ENCODE data around the gene ELL. TPM values are rescaled to one million over a fixed set of nuclear protein-coding genes. Genes with fewer than 3 reads are reported as not detected.

ELL gene
- total RNA-seq, 1 experiment from 2014 or later, result 17.0 TPM

GRCh38 chr19:18425515-18426415 lies 96.1 kb downstream of the ELL start:
- Mint-ChIP-seq H3K27ac (peak overlapping the region in 1 of 3 experiments; percentile 8; a peak in 2 of 7 replicates), H3K4me1 (peaks cover 40 to 47% of the 10 kb centered on the region in 2 experiments), H3K4me3 (no peak overlapping the region), H3K9me3 (no peaks in the 10 kb centered on the region), H3K27me3 (ENCODE audit: low read depth) (peaks cover 21% of the 10 kb centered on the region), H3K36me3 (ENCODE audit: insufficient read depth in 1 of 3, low read depth in 3 of 3) (0 out of 7 replicates have a peak, but pooled peaks cover 0 to 5% (median 0%) of the 10 kb centered on the region in 3 experiments)
- Histone ChIP-seq H3K9me3 (ENCODE audit: control insufficient read depth, low read depth, low read length) (no peaks in the 10 kb centered on the region), H4K20me1 (ENCODE audit: control insufficient read depth, insufficient read depth, insufficient read length) (no peaks in the 10 kb centered on the region), H3K56ac (ENCODE audit: insufficient read length, low read depth, low read length) (no peak overlapping the region), H2BK120ac (ENCODE audit: low read depth, low read length, poor library complexity, severe bottlenecking) (no peak overlapping the region), H2BK5ac (ENCODE audit: insufficient read length, low read length) (no peak overlapping the region), H4K8ac (replicated peaks; ENCODE audit: insufficient read length, low read depth, low read length) (no peak overlapping the region), H3K23me2 (ENCODE audit: insufficient read length, low read depth, low read length, poor library complexity, severe bottlenecking) (no peaks in the 10 kb centered on the region), H3K14ac (ENCODE audit: insufficient read depth, low read length) (no peak overlapping the region; the same call in 1 of the 2 replicates), H2AK5ac (ENCODE audit: insufficient read length, low read length) (no peak overlapping the region), H3K18ac (ENCODE audit: insufficient read length, low read depth, low read length) (no peak overlapping the region), H3K4me2 (ENCODE audit: insufficient read depth, insufficient read length, low read length) (no peak overlapping the region), H2BK20ac (ENCODE audit: low read depth, low read length, poor library complexity, severe bottlenecking) (no peak overlapping the region), H3K4ac (ENCODE audit: low read depth, low read length) (no peak overlapping the region), H3T11ph (ENCODE audit: low read length) (no peak overlapping the region), H3K9ac (ENCODE audit: extremely low read depth, insufficient read length, low read length) (no peak overlapping the region), H2AFZ (ENCODE audit: low read length) (no peak overlapping the region), H3K79me2 (ENCODE audit: insufficient read depth, low read length) (no peaks in the 10 kb centered on the region), H4K91ac (ENCODE audit: insufficient read length, low read depth, low read length) (no peak overlapping the region), H3K79me1 (ENCODE audit: insufficient read depth, low read depth, low read length, poor library complexity, severe bottlenecking) (no peaks in the 10 kb centered on the region), H3K4me1 (ENCODE audit: insufficient read depth, low read length) (peaks cover 4% of the 10 kb centered on the region; the same call in 1 of the 2 replicates), H3K27ac (ENCODE audit: insufficient read length, low read depth, low read length) (no peak overlapping the region), H4K5ac (ENCODE audit: insufficient read length, low read depth, low read length) (no peak overlapping the region), H2BK15ac (ENCODE audit: low read depth, low read length) (no peak overlapping the region), H2BK12ac (ENCODE audit: insufficient read length, low read depth, low read length) (no peak overlapping the region), H3K27me3 (ENCODE audit: insufficient read depth, low read length) (no peaks in the 10 kb centered on the region), H3K23ac (ENCODE audit: insufficient read length, low read depth, low read length) (no peak overlapping the region)
- no CpG with 5 or more reads among the region's 18 CpGs for WGBS (ENCODE audit: extremely low coverage, insufficient read length, low lambda C conversion rate)
- no peak for DNase-seq
- TF ChIP-seq CTCF (conservative IDR thresholded peaks at IDR 0.05), result no peak; the same call in 2 of the 3 replicates
